Uterus (tissue), 2 donors: ENCODE data around the gene KANSL1.

ENCODE experiments used
- POLR2A ChIP-seq, 2 donors: fragments of 450-650 bp; IDR thresholded peaks; one replicate each; pipeline ENCODE4 v1.6.1; 2016; ENCODE audit warnings: antibody characterized with exemption in 2 of 2, mild to moderate bottlenecking in 1 of 2, moderate library complexity in 1 of 2
- TF ChIP-seq, protein P1 (sequence below), 4 experiments: fragments of 200-600 bp in 2 of 4; fragments of 450-650 bp in 2 of 4; sonication (generic) in 2 of 4; IDR thresholded peaks; one replicate each; pipeline ENCODE4 v1.5.1; 2016 to 2019; ENCODE audit warnings: antibody characterized with exemption in 4 of 4, mild to moderate bottlenecking in 2 of 4, moderate library complexity in 1 of 4

DNA sequence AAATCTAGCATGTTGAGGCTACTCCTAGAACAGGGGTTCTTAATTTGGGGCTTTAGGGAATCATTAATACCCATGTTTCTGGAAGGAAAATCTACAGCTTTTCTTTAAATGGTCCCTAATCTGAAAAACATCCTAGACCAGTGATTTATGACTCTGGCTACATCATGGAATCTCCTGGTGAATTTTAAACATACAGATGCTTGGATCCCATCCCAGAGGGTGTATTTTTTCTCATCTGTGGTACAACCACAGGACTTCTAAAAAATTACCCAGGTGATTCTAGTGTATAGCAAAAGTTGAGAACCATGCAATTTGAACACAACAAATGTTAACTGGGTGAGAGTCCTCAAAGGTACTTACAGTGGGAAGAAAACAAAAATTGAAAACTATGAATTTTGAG, 41.5 kb downstream of the KANSL1 start:
- TF ChIP-seq, protein P1, sequence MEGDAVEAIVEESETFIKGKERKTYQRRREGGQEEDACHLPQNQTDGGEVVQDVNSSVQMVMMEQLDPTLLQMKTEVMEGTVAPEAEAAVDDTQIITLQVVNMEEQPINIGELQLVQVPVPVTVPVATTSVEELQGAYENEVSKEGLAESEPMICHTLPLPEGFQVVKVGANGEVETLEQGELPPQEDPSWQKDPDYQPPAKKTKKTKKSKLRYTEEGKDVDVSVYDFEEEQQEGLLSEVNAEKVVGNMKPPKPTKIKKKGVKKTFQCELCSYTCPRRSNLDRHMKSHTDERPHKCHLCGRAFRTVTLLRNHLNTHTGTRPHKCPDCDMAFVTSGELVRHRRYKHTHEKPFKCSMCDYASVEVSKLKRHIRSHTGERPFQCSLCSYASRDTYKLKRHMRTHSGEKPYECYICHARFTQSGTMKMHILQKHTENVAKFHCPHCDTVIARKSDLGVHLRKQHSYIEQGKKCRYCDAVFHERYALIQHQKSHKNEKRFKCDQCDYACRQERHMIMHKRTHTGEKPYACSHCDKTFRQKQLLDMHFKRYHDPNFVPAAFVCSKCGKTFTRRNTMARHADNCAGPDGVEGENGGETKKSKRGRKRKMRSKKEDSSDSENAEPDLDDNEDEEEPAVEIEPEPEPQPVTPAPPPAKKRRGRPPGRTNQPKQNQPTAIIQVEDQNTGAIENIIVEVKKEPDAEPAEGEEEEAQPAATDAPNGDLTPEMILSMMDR (IDR thresholded peaks at IDR 0.05) = no peak
- no peak for TF ChIP-seq POLR2A (IDR thresholded peaks at IDR 0.05)
